Keratinocyte (primary cell): ENCODE data around the gene ADSL. TPM values are rescaled to one million over a fixed set of nuclear protein-coding genes. Genes with fewer than 3 reads are reported as not detected.
A peak's percentile ranks its signal among the peaks of the same experiment; 100 is the strongest.

Source experiments
- DNase-seq: peaks from one replicate; pipeline ENCODE4 v3.0.0-alpha.2; 2011; ENCODE audit warnings: low read depth, missing footprints, low spot score
- FAIRE-seq: peaks from 2 replicates; lab custom pipeline; 2011; peaks lifted over from hg19 to GRCh38; lab: Jason Lieb, UNC
- H2AFZ ChIP-seq: 2 replicates; pipeline ENCODE4 v1.6.0; 2012; ENCODE audit warnings: low read length, control low read depth, inconsistent platforms; ENCODE audit not compliant: control insufficient read depth
- H3K27ac ChIP-seq: 2 replicates; pipeline ENCODE4 v1.5.1; 2011; ENCODE audit warnings: low read length; ENCODE audit not compliant: control insufficient read depth, insufficient read depth
- H3K27me3 ChIP-seq: 3 replicates; pipeline ENCODE4 v1.6.0; 2011; ENCODE audit warnings: low read length; ENCODE audit not compliant: control insufficient read depth, insufficient read depth; ENCODE audit errors: extremely low read depth
- H3K36me3 ChIP-seq, 2 experiments: 2 replicates in 1 of 2; 3 replicates in 1 of 2; pipeline ENCODE4 v1.5.1; 2011; ENCODE audit warnings: low read length in 2 of 2, mild to moderate bottlenecking in 1 of 2; ENCODE audit not compliant: control insufficient read depth in 2 of 2, insufficient read depth in 2 of 2; ENCODE audit errors: extremely low read depth in 1 of 2
- H3K4me1 ChIP-seq: 3 replicates; pipeline ENCODE4 v1.5.1; 2011; ENCODE audit warnings: low read length; ENCODE audit not compliant: control insufficient read depth, insufficient read depth; ENCODE audit errors: extremely low read depth
- H3K4me2 ChIP-seq: 3 replicates; pipeline ENCODE4 v1.6.0; 2011; ENCODE audit warnings: low read depth, low read length; ENCODE audit not compliant: control insufficient read depth, insufficient read depth; ENCODE audit errors: extremely low read depth
- H3K4me3 ChIP-seq, 3 experiments: fragments of 200-600 bp in 1 of 3; sonication (generic) in 1 of 3; 2 replicates in 2 of 3; 3 replicates in 1 of 3; pipeline ENCODE4 v1.5.1; 2011 to 2016; ENCODE audit warnings: low read length in 3 of 3, mild to moderate bottlenecking in 3 of 3, control low read depth in 2 of 3, inconsistent platforms in 1 of 3, low read depth in 1 of 3, mixed read lengths in 1 of 3, mixed run types in 1 of 3, moderate library complexity in 1 of 3; ENCODE audit not compliant: control insufficient read depth in 2 of 3, insufficient read depth in 2 of 3; ENCODE audit errors: extremely low read depth in 1 of 3
- H3K79me2 ChIP-seq: 2 replicates; pipeline ENCODE4 v1.6.0; 2012; ENCODE audit warnings: low read length; ENCODE audit not compliant: control insufficient read depth, insufficient read depth
- H3K9ac ChIP-seq: 3 replicates; pipeline ENCODE4 v1.6.0; 2011; ENCODE audit warnings: low read length; ENCODE audit not compliant: control insufficient read depth, insufficient read depth; ENCODE audit errors: extremely low read depth
- H3K9me1 ChIP-seq: 3 replicates; pipeline ENCODE4 v1.6.0; 2011; ENCODE audit warnings: low read length; ENCODE audit not compliant: control insufficient read depth, insufficient read depth; ENCODE audit errors: extremely low read depth
- H3K9me3 ChIP-seq: 2 replicates; pipeline ENCODE4 v1.5.1; 2012; ENCODE audit warnings: low read depth, low read length; ENCODE audit not compliant: control insufficient read depth
- H4K20me1 ChIP-seq: 3 replicates; pipeline ENCODE4 v1.6.0; 2011; ENCODE audit warnings: low read length; ENCODE audit not compliant: control insufficient read depth, insufficient read depth; ENCODE audit errors: extremely low read depth
- EZH2 ChIP-seq: IDR thresholded peaks from one replicate; pipeline ENCODE4 v1.6.1; 2012; ENCODE audit warnings: inconsistent platforms, mild to moderate bottlenecking, low read length, moderate library complexity
- dilution Hi-C: fragments of 300-500 bp; cut with MboI; formaldehyde crosslinking; loops from one replicate; pipeline ENCODE4 v1.7.0; 2020; ENCODE audit warnings: low sequenced_read_pairs; ENCODE audit not compliant: extremely low pct_ligation_motif_present
- polyA plus RNA-seq, 5 experiments: library from polyadenylated mRNA; depleted of rRNA in 3 of 5; stranded (reverse) in 3 of 5; stranded (forward) in 1 of 5; unstranded in 1 of 5; fragments of >200 nt; gene quantifications; 1 replicate in 1 of 5; 2 replicates in 3 of 5; 3 replicates in 1 of 5; pipeline versions ENCODE4 v1.2.1 to v1.2.3, GENCODE V29; 2011 to 2012; ENCODE audit warnings: missing spikeins in 2 of 5, low read depth in 1 of 5, low replicate concordance in 1 of 5
- TF ChIP-seq, protein P1 (sequence below), 3 experiments: IDR thresholded peaks in 1 of 3; conservative IDR thresholded peaks in 1 of 3; optimal IDR thresholded peaks in 1 of 3; 2 replicates in 2 of 3; 3 replicates in 1 of 3; pipeline versions ENCODE3 to v1.5.1; 2011; ENCODE audit warnings: low read length in 3 of 3, mild to moderate bottlenecking in 3 of 3, moderate library complexity in 2 of 3, control low read depth in 1 of 3, inconsistent platforms in 1 of 3; ENCODE audit not compliant: insufficient read depth in 2 of 3; ENCODE audit errors: extremely low read depth in 1 of 3

Gene ADSL
- polyA plus RNA-seq, 1 donor (not counting 4 experiments of a cell fraction or from before 2014, with no cell fraction given): 96.1 TPM

DNA sequence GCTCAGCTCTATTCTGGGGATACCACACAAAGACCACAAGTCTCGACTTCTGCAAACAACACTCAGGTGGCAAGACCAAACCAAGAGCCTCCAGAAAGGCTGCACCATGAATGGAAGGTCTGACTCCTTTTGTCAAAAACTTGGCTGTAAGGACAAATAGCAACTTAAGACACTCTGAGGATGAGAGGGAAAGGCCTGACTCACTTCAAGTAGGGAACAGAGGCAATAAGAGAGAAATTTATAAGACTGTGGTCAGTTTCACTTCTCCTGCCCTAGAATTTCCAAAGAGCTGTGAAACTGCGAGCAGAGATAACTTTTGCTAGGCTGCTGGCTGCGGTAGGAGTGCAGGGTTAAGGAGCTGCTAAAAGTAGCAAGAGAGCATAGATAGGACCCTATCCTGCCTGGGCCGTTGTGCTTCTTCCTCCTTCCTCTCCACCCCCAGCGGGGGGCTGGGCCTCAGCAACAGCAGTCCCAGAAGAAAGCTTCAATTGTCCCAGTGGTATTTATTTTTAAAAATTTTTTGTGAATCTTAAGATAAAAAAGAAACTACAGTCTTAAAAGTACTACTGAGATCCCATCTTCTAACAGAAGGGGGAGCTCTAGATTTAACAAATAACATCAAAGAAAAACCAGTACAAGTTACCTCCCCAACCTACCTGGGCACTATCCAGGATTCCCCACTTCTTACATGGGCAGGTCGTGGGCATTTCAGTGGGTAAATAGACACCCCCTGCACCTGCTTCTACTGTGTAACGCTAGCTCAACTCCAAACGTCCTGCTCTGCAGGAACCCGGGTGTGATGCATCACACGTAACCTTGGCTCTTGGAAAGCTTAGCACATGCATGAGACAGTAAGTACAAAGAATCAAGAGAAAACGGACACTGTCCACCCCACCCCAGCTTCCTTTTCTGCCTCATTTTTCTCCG, 90.5 kb downstream of the ADSL start:
- DNase-seq: no peak
- dilution Hi-C loops: loop anchor here (5.0 kb wide), 1 partner anchor 51 kb away; no protein-coding TSS in a partner anchor
- no peak overlapping the region for H3K9ac ChIP-seq
- TF ChIP-seq, protein P1, sequence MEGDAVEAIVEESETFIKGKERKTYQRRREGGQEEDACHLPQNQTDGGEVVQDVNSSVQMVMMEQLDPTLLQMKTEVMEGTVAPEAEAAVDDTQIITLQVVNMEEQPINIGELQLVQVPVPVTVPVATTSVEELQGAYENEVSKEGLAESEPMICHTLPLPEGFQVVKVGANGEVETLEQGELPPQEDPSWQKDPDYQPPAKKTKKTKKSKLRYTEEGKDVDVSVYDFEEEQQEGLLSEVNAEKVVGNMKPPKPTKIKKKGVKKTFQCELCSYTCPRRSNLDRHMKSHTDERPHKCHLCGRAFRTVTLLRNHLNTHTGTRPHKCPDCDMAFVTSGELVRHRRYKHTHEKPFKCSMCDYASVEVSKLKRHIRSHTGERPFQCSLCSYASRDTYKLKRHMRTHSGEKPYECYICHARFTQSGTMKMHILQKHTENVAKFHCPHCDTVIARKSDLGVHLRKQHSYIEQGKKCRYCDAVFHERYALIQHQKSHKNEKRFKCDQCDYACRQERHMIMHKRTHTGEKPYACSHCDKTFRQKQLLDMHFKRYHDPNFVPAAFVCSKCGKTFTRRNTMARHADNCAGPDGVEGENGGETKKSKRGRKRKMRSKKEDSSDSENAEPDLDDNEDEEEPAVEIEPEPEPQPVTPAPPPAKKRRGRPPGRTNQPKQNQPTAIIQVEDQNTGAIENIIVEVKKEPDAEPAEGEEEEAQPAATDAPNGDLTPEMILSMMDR (optimal IDR thresholded peaks at IDR 0.05 in 1 of 3, IDR thresholded peaks at IDR 0.05 in 1 of 3, conservative IDR thresholded peaks at IDR 0.05 in 1 of 3; ENCODE audit: extremely low read depth in 1 of 3, insufficient read depth in 2 of 3, low read length in 3 of 3): peak; percentile 13 to 57 (median 37)
- no peak for TF ChIP-seq EZH2
- H3K4me3 ChIP-seq: no peak overlapping the region
- H4K20me1 ChIP-seq: no peaks in the 10 kb centered on the region
- H3K9me3 ChIP-seq: no peaks in the 10 kb centered on the region
- H3K79me2 ChIP-seq: peaks cover 21% of the 10 kb centered on the region
- peak; percentile 67 for FAIRE-seq
- H3K27ac ChIP-seq: no peak overlapping the region
- no peaks in the 10 kb centered on the region for H3K27me3 ChIP-seq
- H2AFZ ChIP-seq: no peak overlapping the region
- H3K36me3 ChIP-seq: peaks cover 9 to 14% of the 10 kb centered on the region in 2 experiments
- no peaks in the 10 kb centered on the region for H3K4me1 ChIP-seq
- H3K4me2 ChIP-seq: peak overlapping the region; percentile 25
- no peaks in the 10 kb centered on the region for H3K9me1 ChIP-seq

Other genes with a start within 250 kb of the ADSL start
- 5.6 to 6.2 TPM (median 5.9 TPM) in 3 replicates for gene TNRC6B, start 168.6 kb upstream of the ADSL start, polyA plus RNA-seq
- 37.5 to 75.6 TPM (median 45.8 TPM) in 3 replicates for gene SGSM3, start 24.1 kb downstream of the ADSL start, polyA plus RNA-seq